Measurements from ENCODE around the gene MAN1C1. TPM values are rescaled to one million over a fixed set of nuclear protein-coding genes. Genes with fewer than 3 reads are reported as not detected.
A peak's percentile ranks its signal among the peaks of the same experiment; 100 is the strongest.

Gene MAN1C1
- total RNA-seq, 1 donor from 2014 or later = 6.8 TPM

- peak overlapping the region; percentile 17 for H3K4me2 ChIP-seq
- no peak for DNase-seq (ENCODE audit: low spot score)
- Mint-ChIP-seq H3K36me3 (no peaks in the 10 kb centered on the region), H3K4me1 (peaks cover 55% of the 10 kb centered on the region), H3K27me3 (ENCODE audit: insufficient read depth, low read depth) (peaks cover 6% of the 10 kb centered on the region), H3K9me3 (no peaks in the 10 kb centered on the region), H3K27ac (no peak overlapping the region), H3K4me3 (no peak overlapping the region)
- H3K9me3 ChIP-seq (ENCODE audit: low read depth) = no peaks in the 10 kb centered on the region
- H3K9ac ChIP-seq = no peak overlapping the region
- H3K27me3 ChIP-seq = no peaks in the 10 kb centered on the region
- H3K27ac ChIP-seq = no peak overlapping the region
- no peak overlapping the region for H2AFZ ChIP-seq (replicated peaks)
- TF ChIP-seq EZH2 (IDR thresholded peaks at IDR 0.05) (no peak), CTCF (IDR thresholded peaks at IDR 0.05) (no peak), EZH2phosphoT487 (IDR thresholded peaks at IDR 0.05) (no peak)
- H3K4me3 ChIP-seq = no peak overlapping the region
- no peaks in the 10 kb centered on the region for H3K36me3 ChIP-seq
- peaks cover 41% of the 10 kb centered on the region for H3K4me1 ChIP-seq
- no peaks in the 10 kb centered on the region for H3K79me2 ChIP-seq (ENCODE audit: low read depth)
- H3F3A ChIP-seq (ENCODE audit: low read depth) = peaks cover 39% of the 10 kb centered on the region
- no peaks in the 10 kb centered on the region for H4K20me1 ChIP-seq (ENCODE audit: low read depth)
Measured at GRCh38 chr1:25728301-25728935, 111.8 kb downstream of the MAN1C1 start.

- H3K4me3 ChIP-seq = no peak overlapping the region
- Mint-ChIP-seq H3K36me3 (no peaks in the 10 kb centered on the region), H3K27ac (no peak overlapping the region), H3K4me3 (no peak overlapping the region), H3K4me1 (peaks cover 56% of the 10 kb centered on the region), H3K9me3 (no peaks in the 10 kb centered on the region), H3K27me3 (ENCODE audit: insufficient read depth, low read depth) (peaks cover 6% of the 10 kb centered on the region)
- no peaks in the 10 kb centered on the region for H3K79me2 ChIP-seq (ENCODE audit: low read depth)
- no peaks in the 10 kb centered on the region for H3K36me3 ChIP-seq
- H3F3A ChIP-seq (ENCODE audit: low read depth) = peaks cover 39% of the 10 kb centered on the region
- H3K4me1 ChIP-seq = peaks cover 37% of the 10 kb centered on the region
- H3K4me2 ChIP-seq = no peak overlapping the region
- H3K27ac ChIP-seq = no peak overlapping the region
- TF ChIP-seq CTCF (IDR thresholded peaks at IDR 0.05) (no peak), EZH2 (IDR thresholded peaks at IDR 0.05) (no peak), EZH2phosphoT487 (IDR thresholded peaks at IDR 0.05) (no peak)
- H4K20me1 ChIP-seq (ENCODE audit: low read depth) = no peaks in the 10 kb centered on the region
- no peak for DNase-seq (ENCODE audit: low spot score)
- H3K9me3 ChIP-seq (ENCODE audit: low read depth) = no peaks in the 10 kb centered on the region
- H3K27me3 ChIP-seq = no peaks in the 10 kb centered on the region
- no peak overlapping the region for H3K9ac ChIP-seq
- H2AFZ ChIP-seq (replicated peaks) = no peak overlapping the region
Measured at GRCh38 chr1:25729045-25729444, 112.5 kb downstream of the MAN1C1 start.

GRCh38 chr1:25729790-25730644, 113.4 kb downstream of the MAN1C1 start:
- TF ChIP-seq EZH2 (IDR thresholded peaks at IDR 0.05) (no peak), CTCF (IDR thresholded peaks at IDR 0.05) (no peak), EZH2phosphoT487 (IDR thresholded peaks at IDR 0.05) (no peak)
- Histone ChIP-seq H3K4me3 (no peak overlapping the region), H2AFZ (replicated peaks) (no peak overlapping the region), H3K9me3 (ENCODE audit: low read depth) (no peaks in the 10 kb centered on the region), H3K4me2 (no peak overlapping the region), H3F3A (ENCODE audit: low read depth) (peaks cover 29% of the 10 kb centered on the region), H3K79me2 (ENCODE audit: low read depth) (no peaks in the 10 kb centered on the region), H3K9ac (no peak overlapping the region), H3K36me3 (no peaks in the 10 kb centered on the region), H3K27ac (no peak overlapping the region), H3K4me1 (peaks cover 27% of the 10 kb centered on the region), H3K27me3 (no peaks in the 10 kb centered on the region), H4K20me1 (ENCODE audit: low read depth) (no peaks in the 10 kb centered on the region)
- Mint-ChIP-seq H3K36me3 (no peaks in the 10 kb centered on the region), H3K4me3 (peak overlapping the region; percentile 24), H3K4me1 (peaks cover 48% of the 10 kb centered on the region), H3K27me3 (ENCODE audit: insufficient read depth, low read depth) (peaks cover 6% of the 10 kb centered on the region), H3K9me3 (no peaks in the 10 kb centered on the region), H3K27ac (no peak overlapping the region)
- DNase-seq (ENCODE audit: low spot score) = no peak

All from neural progenitor cell (in vitro differentiated cells).